GM12891 (cell line): ENCODE measurements around the gene TSPAN11.

Experiments used
- POLR2A ChIP-seq: IDR thresholded peaks from 2 replicates; pipeline ENCODE4 v1.6.1; 2011; ENCODE audit warnings: low read depth, low read length, control low read depth
- SPI1 ChIP-seq: IDR thresholded peaks from 2 replicates; pipeline ENCODE4 v1.6.1; 2011; ENCODE audit warnings: low read depth, low read length, control low read depth

GRCh38 chr12:30945443-30946164, 19.1 kb downstream of the TSPAN11 start:
- no peak for TF ChIP-seq SPI1
- no peak for TF ChIP-seq POLR2A
